GM12878 (cell line): ENCODE measurements around the gene ARHGAP15. TPM values are rescaled to one million over a fixed set of nuclear protein-coding genes. Genes with fewer than 3 reads are reported as not detected.

Experiments
- ATAC-seq: fragments of 200-7000 bp; cut with Tn5 transposase; 3 replicates; pipeline ENCODE4 v1.9.1; 2020; ENCODE audit warnings: mild to moderate bottlenecking, moderate library complexity
- BruUV-seq: library from RNA; stranded (reverse); fragments of 400-500 nt; replicated peaks from 2 replicates; lab custom pipeline; 2021; lab: Mats Ljungman, UMichigan
- CTCF ChIA-PET: fragments of 300-600 bp; sonication (Branson Sonifier 250); formaldehyde crosslinking; extraction: SDS; loops from one replicate; lab custom pipeline; 2021; ENCODE audit warnings: inconsistent platforms; lab: Yijun Ruan, JAX
- POLR2A ChIA-PET: fragments of 350-600 bp; formaldehyde crosslinking; extraction: SDS; loops from one replicate; lab custom pipeline; 2021; ENCODE audit warnings: inconsistent platforms; lab: Charles Lee
- RAD21 ChIA-PET: fragments of 300-600 bp; sonication (Branson Sonifier 250); formaldehyde crosslinking; loops from one replicate; lab custom pipeline; 2023; ENCODE audit warnings: antibody characterized with exemption; ENCODE audit not compliant: unreplicated experiment; lab: Charles Lee
- SMC1A ChIA-PET: fragments of 300-600 bp; sonication (Branson Sonifier 250); formaldehyde crosslinking; loops from one replicate; lab custom pipeline; 2023; ENCODE audit not compliant: unreplicated experiment, uncharacterized antibody; lab: Charles Lee
- DNase-seq: peaks from one replicate; pipeline ENCODE4 v3.0.0-alpha.2; 2011; ENCODE audit warnings: low read depth, low spot score
- FAIRE-seq: peaks from 3 replicates; lab custom pipeline; 2011; peaks lifted over from hg19 to GRCh38; lab: Jason Lieb, UNC
- H2AFZ ChIP-seq: 2 replicates; pipeline ENCODE4 v1.6.0; 2011; ENCODE audit warnings: low read depth, low read length, control low read depth; ENCODE audit not compliant: control insufficient read depth
- H3K27ac ChIP-seq: 2 replicates; pipeline ENCODE4 v1.5.1; 2011; ENCODE audit warnings: control low read depth; ENCODE audit not compliant: control insufficient read depth, insufficient read depth
- H3K27me3 ChIP-seq, 2 experiments: replicated peaks in 1 of 2; 2 replicates each; pipeline versions ENCODE4 v1.6.0 to v1.6.1; 2011; ENCODE audit warnings: low read length in 1 of 2; ENCODE audit not compliant: control insufficient read depth in 2 of 2, insufficient read depth in 2 of 2
- H3K36me3 ChIP-seq, 2 experiments: 2 replicates each; pipeline ENCODE4 v1.5.1; 2011; ENCODE audit warnings: low read length in 1 of 2; ENCODE audit not compliant: control insufficient read depth in 2 of 2, insufficient read depth in 2 of 2
- H3K4me1 ChIP-seq: 2 replicates; pipeline ENCODE4 v1.6.1; 2011; ENCODE audit warnings: mild to moderate bottlenecking, low read length, moderate library complexity, mixed read lengths; ENCODE audit not compliant: control insufficient read depth, insufficient read depth
- H3K4me2 ChIP-seq: 2 replicates; pipeline ENCODE4 v1.6.0; 2011; ENCODE audit warnings: control low read depth; ENCODE audit not compliant: control insufficient read depth, insufficient read depth
- H3K4me3 ChIP-seq: fragments of 200-600 bp; sonication (generic); 2 replicates; pipeline ENCODE4 v1.5.1; 2016
- H3K79me2 ChIP-seq: 2 replicates; pipeline ENCODE4 v1.6.0; 2011; ENCODE audit warnings: low read length; ENCODE audit not compliant: control insufficient read depth, insufficient read depth
- H3K9ac ChIP-seq: 2 replicates; pipeline ENCODE4 v1.8.0; 2011; ENCODE audit warnings: low read length, control low read depth, mixed read lengths; ENCODE audit not compliant: control insufficient read depth, insufficient read depth
- H3K9me3 ChIP-seq: replicated peaks from 3 replicates; pipeline ENCODE4 v1.5.1; 2011; ENCODE audit warnings: mild to moderate bottlenecking, low read length; ENCODE audit not compliant: control insufficient read depth, insufficient read depth
- H4K20me1 ChIP-seq: 2 replicates; pipeline ENCODE4 v1.6.0; 2011; ENCODE audit not compliant: control insufficient read depth, insufficient read depth
- BHLHE40 ChIP-seq, 2 experiments: fragments of 450-650 bp in 1 of 2; IDR thresholded peaks; 2 replicates each; pipeline ENCODE4 v1.6.1; 2011 to 2017; ENCODE audit warnings: low read depth in 2 of 2, borderline replicate concordance in 1 of 2, improper control_type of control experiment in 1 of 2, low read length in 1 of 2, mild to moderate bottlenecking in 1 of 2
- CHD2 ChIP-seq: IDR thresholded peaks from 2 replicates; pipeline ENCODE4 v1.6.1; 2011; ENCODE audit warnings: low read depth, low read length, improper control_type of control experiment, borderline replicate concordance
- EP300 ChIP-seq, 2 experiments: fragments of 150-350 bp in 1 of 2; IDR thresholded peaks; 2 replicates each; pipeline ENCODE4 v1.6.1; 2011 to 2012; ENCODE audit warnings: low read depth in 2 of 2, low read length in 2 of 2, borderline replicate concordance in 1 of 2, improper control_type of control experiment in 1 of 2, inconsistent platforms in 1 of 2; ENCODE audit not compliant: control insufficient read depth in 1 of 2
- ETV6 ChIP-seq, 2 experiments: fragments of 450-650 bp in 1 of 2; IDR thresholded peaks in 1 of 2; conservative IDR thresholded peaks in 1 of 2; 2 replicates each; pipeline ENCODE4 v1.6.1; 2014; ENCODE audit warnings: antibody characterized with exemption in 1 of 2, borderline replicate concordance in 1 of 2, low read depth in 1 of 2, mild to moderate bottlenecking in 1 of 2, moderate library complexity in 1 of 2
- HDAC6 ChIP-seq: fragments of 200-600 bp; sonication (generic); IDR thresholded peaks from one replicate; pipeline ENCODE4 v1.8.0; 2017; ENCODE audit warnings: antibody characterized with exemption; ENCODE audit not compliant: unreplicated experiment
- MEF2B ChIP-seq: fragments of 450-650 bp; IDR thresholded peaks from 2 replicates; pipeline ENCODE4 v1.6.1; 2018; ENCODE audit warnings: mild to moderate bottlenecking, moderate library complexity; ENCODE audit not compliant: partially characterized antibody, poor library complexity, severe bottlenecking
- MLLT1 ChIP-seq: fragments of 450-650 bp; IDR thresholded peaks from 2 replicates; pipeline ENCODE4 v1.6.1; 2016; ENCODE audit warnings: mild to moderate bottlenecking
- RB1 ChIP-seq: fragments of 450-650 bp; formaldehyde crosslinking; IDR thresholded peaks from 2 replicates; pipeline ENCODE4 v1.6.1; 2017; ENCODE audit warnings: mild to moderate bottlenecking, borderline replicate concordance
- SMAD5 ChIP-seq: IDR thresholded peaks from 2 replicates; pipeline ENCODE4 v1.6.1; 2016; ENCODE audit warnings: antibody characterized with exemption, low read depth
- SMARCA5 ChIP-seq: fragments of 450-650 bp; IDR thresholded peaks from 2 replicates; pipeline ENCODE4 v1.6.1; 2017; ENCODE audit warnings: mild to moderate bottlenecking
- in situ Hi-C: fragments of 300-500 bp; cut with MboI; formaldehyde crosslinking; loops from 9 replicates; pipeline ENCODE4 v1.14.3; 2018; ENCODE audit warnings: mixed read lengths
- intact Hi-C: fragments of 100-400 bp; cut with micrococcal nuclease; formaldehyde crosslinking; loops from one replicate; pipeline ENCODE4 v1.14.2; 2022; ENCODE audit not compliant: unreplicated experiment
- polyA plus RNA-seq, 11 experiments: library from polyadenylated mRNA; depleted of rRNA in 4 of 11; unstranded in 6 of 11; stranded (reverse) in 5 of 11; fragments of >200 nt; fragmentation: Nextera tagmentation in 4 of 11; fragmentation: Illumina TruSeq in 1 of 11; extraction: Ambion mirVana in 4 of 11; extraction: Trizol in 1 of 11; gene quantifications; 1 replicate in 1 of 11; 2 replicates in 10 of 11; pipeline versions ENCODE4 v1.2.1 to v1.2.3, GENCODE V29; 2011 to 2016; ENCODE audit warnings: inconsistent platforms in 2 of 11, missing spikeins in 2 of 11, low read depth in 1 of 11
- total RNA-seq, 4 experiments: library from RNA; depleted of rRNA in 3 of 4; stranded (reverse); fragments of >200 nt in 3 of 4; fragmentation: Illumina TruSeq in 1 of 4; extraction: Trizol in 1 of 4; gene quantifications; 2 replicates each; pipeline versions ENCODE4 v1.2.1 to v1.2.3, GENCODE V29; 2013 to 2021

ARHGAP15 gene
- total and polyA plus RNA-seq, 10 of the 15 experiments (the other 5 are each of a cell fraction or from before 2014, with no cell fraction given), result 38.0 to 92.6 (median 66.7) TPM

DNA sequence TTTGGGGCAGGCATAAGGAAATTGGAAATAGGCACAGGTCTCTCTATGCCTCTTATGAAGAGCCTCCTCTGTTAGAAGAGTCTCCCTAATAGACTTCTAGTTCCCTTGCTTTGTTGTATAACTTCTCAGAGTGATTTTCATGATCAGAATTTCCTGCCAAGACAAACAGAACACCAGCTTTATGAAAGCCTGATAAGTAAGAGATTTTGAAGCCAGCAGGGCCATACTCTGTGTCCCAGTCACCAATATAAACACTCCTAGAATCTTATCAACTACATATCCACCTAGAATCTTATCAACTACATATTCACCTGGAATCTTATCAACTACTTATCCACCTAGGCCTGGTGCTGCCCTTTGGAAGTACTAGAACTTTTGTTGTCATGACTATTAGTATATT lies 579.5 kb downstream of the ARHGAP15 start:
- no peak overlapping the region for H3K4me3 ChIP-seq
- no peak for ATAC-seq
- ChIA-PET POLR2A (no interaction called here), RAD21 (no interaction called here), SMC1A (interaction anchor here (1.4 kb wide), 1 partner anchor 95 kb away, joined by 3 read pairs; no protein-coding TSS in a partner anchor), CTCF (no interaction called here)
- no peaks in the 10 kb centered on the region for H3K27me3 ChIP-seq
- TF ChIP-seq MEF2B (no peak), BHLHE40 (IDR thresholded peaks at IDR 0.05; ENCODE audit: borderline replicate concordance in 1 of 2, low read depth in 2 of 2, low read length in 1 of 2) (no peak), HDAC6 (no peak), SMAD5 (no peak), RB1 (no peak), MLLT1 (no peak), EP300 (IDR thresholded peaks at IDR 0.05; ENCODE audit: borderline replicate concordance in 1 of 2, control insufficient read depth in 1 of 2, low read depth in 2 of 2, low read length in 2 of 2) (no peak), CHD2 (no peak), SMARCA5 (no peak), ETV6 (conservative IDR thresholded peaks at IDR 0.05 in 1 of 2, IDR thresholded peaks at IDR 0.05 in 1 of 2; ENCODE audit: borderline replicate concordance in 1 of 2, low read depth in 1 of 2) (no peak)
- DNase-seq, result no peak
- in situ Hi-C loops (no loop called here), intact Hi-C loops (no loop called here)
- no peak for FAIRE-seq
- no TSS peak for BruUV-seq
- no peak overlapping the region for H3K27ac ChIP-seq
- H2AFZ ChIP-seq, result no peak overlapping the region
- no peaks in the 10 kb centered on the region for H3K4me1 ChIP-seq
- no peak overlapping the region for H3K9ac ChIP-seq
- peaks cover 8% of the 10 kb centered on the region; the same call in 2 of the 3 replicates for H3K9me3 ChIP-seq
- no peaks in the 10 kb centered on the region for H3K79me2 ChIP-seq
- H4K20me1 ChIP-seq, result no peaks in the 10 kb centered on the region
- H3K4me2 ChIP-seq, result no peak overlapping the region
- no peaks in the 10 kb centered on the region; a peak in 2 of 4 replicates for H3K36me3 ChIP-seq
